ENCODE results near the gene C8A. TPM values are rescaled to one million over a fixed set of nuclear protein-coding genes. Genes with fewer than 3 reads are reported as not detected.

Gene C8A
- total and polyA plus RNA-seq, 2 of the 13 experiments (the other 11 are each of a cell fraction or from before 2014, with no cell fraction given), result 10.5 to 15.0 TPM

- TF ChIP-seq GLMP (CRISPR knock-in tag; IDR thresholded peaks at IDR 0.05; ENCODE audit: borderline replicate concordance), result no peak
- no peak for TF ChIP-seq KLF9 (CRISPR knock-in tag; IDR thresholded peaks at IDR 0.05; ENCODE audit: low read depth)
- TF ChIP-seq ZNF674 (CRISPR knock-in tag; IDR thresholded peaks at IDR 0.05; ENCODE audit: low read depth), result no peak
These were observed 84.6 kb downstream of the C8A start (continued) for GRCh38 chr1:56939209-56939608.

DNA sequence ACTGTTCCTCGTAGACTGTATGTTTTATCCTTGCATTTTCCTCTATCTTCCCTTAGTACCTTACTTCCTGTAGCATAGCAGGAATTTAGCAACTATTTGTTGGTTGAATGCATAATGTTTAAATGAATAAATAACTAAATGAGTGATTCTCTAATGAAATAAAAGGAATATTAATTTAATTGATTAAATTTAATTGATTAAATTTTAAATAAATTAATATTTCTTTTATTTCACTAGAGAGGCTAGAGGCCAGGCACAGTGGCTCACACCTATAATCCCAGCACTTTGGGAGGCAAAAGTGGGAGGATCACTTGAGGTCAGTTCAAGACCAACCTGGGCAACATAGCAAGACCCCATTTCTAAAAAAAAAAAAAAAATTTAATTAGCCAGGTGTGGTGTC lies 85.4 kb downstream of the C8A start:
- ChIA-PET CTCF (ENCODE audit: low intra/inter-chr PET ratio, low total read pairs) (no interaction called here), POLR2A (no interaction called here)
- no peak for ATAC-seq
- Histone ChIP-seq H3K27me3 (ENCODE audit: control insufficient read depth in 1 of 2, insufficient read depth in 2 of 2, low read length in 2 of 2) (no peaks in the 10 kb centered on the region), H2AFZ (ENCODE audit: low read length) (no peak overlapping the region), H3K4me2 (ENCODE audit: low read depth, low read length) (no peak overlapping the region), H3K79me2 (ENCODE audit: insufficient read depth, low read length) (no peaks in the 10 kb centered on the region), H3K9ac (ENCODE audit: insufficient read depth, low read depth, low read length) (no peak overlapping the region), H3K4me3 (replicated peaks in 1 of 3; ENCODE audit: insufficient read depth in 1 of 3, low read depth in 2 of 3, low read length in 3 of 3) (no peak overlapping the region), H3K4me1 (ENCODE audit: insufficient read depth, low read length) (peaks cover 7% of the 10 kb centered on the region; the same call in 1 of the 2 replicates), H3K9me3 (ENCODE audit: low read length) (no peaks in the 10 kb centered on the region), H3K36me3 (replicated peaks in 1 of 2; ENCODE audit: control insufficient read depth in 1 of 2, insufficient read depth in 2 of 2, low read length in 2 of 2) (no peaks in the 10 kb centered on the region), H4K20me1 (ENCODE audit: insufficient read depth, low read length) (no peaks in the 10 kb centered on the region), H3K27ac (ENCODE audit: extremely low read length, insufficient read depth, low read length) (no peak overlapping the region)
- no peak for DNase-seq (ENCODE audit: low spot score)
- in situ Hi-C loops (cut with HindIII; ENCODE audit: extremely low pct_ligation_motif_present, low pct_unique_long_range_greater_than_20kb), result no loop called here
- TF ChIP-seq LCORL (IDR thresholded peaks at IDR 0.05) (no peak), LCORL (CRISPR knock-in tag; IDR thresholded peaks at IDR 0.05) (no peak), ZBTB14 (CRISPR knock-in tag; IDR thresholded peaks at IDR 0.05) (no peak)
- TF ChIP-seq, protein P1, sequence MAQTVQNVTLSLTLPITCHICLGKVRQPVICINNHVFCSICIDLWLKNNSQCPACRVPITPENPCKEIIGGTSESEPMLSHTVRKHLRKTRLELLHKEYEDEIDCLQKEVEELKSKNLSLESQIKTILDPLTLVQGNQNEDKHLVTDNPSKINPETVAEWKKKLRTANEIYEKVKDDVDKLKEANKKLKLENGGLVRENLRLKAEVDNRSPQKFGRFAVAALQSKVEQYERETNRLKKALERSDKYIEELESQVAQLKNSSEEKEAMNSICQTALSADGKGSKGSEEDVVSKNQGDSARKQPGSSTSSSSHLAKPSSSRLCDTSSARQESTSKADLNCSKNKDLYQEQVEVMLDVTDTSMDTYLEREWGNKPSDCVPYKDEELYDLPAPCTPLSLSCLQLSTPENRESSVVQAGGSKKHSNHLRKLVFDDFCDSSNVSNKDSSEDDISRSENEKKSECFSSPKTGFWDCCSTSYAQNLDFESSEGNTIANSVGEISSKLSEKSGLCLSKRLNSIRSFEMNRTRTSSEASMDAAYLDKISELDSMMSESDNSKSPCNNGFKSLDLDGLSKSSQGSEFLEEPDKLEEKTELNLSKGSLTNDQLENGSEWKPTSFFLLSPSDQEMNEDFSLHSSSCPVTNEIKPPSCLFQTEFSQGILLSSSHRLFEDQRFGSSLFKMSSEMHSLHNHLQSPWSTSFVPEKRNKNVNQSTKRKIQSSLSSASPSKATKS (CRISPR knock-in tag; IDR thresholded peaks at IDR 0.05), result no peak
- intact Hi-C loops (cut with micrococcal nuclease; ENCODE audit: unreplicated experiment), result no loop called here
- WGBS (ENCODE audit: low lambda C conversion rate), result 53% methylated on average over 1 of the region's 1 CpG
- BruUV-seq (replicated peaks), result no TSS peak
- no peak for FAIRE-seq

All from HepG2 (cell line).